ENCODE results near the gene PKN2.

Gene PKN2

GRCh38 chr1:88735382-88735781, 51.3 kb downstream of the PKN2 start:
- DNase-seq (ENCODE audit: low read depth) = no peak

- no peak for DNase-seq (ENCODE audit: low read depth)
These were observed 51.8 kb downstream of the PKN2 start for GRCh38 chr1:88735909-88736308.

- no peak for DNase-seq (ENCODE audit: low read depth)
These were observed 52.7 kb downstream of the PKN2 start for GRCh38 chr1:88736633-88737248.

GRCh38 chr1:88737338-88737927, 53.4 kb downstream of the PKN2 start:
- no peak for DNase-seq (ENCODE audit: low read depth)

- no peak for DNase-seq (ENCODE audit: low read depth)
These were observed 56.7 kb downstream of the PKN2 start for GRCh38 chr1:88740784-88741183.

- DNase-seq (ENCODE audit: low read depth) = peak; percentile 39
These were observed 57.3 kb downstream of the PKN2 start for GRCh38 chr1:88741413-88741812.

GRCh38 chr1:88742531-88742930, 58.5 kb downstream of the PKN2 start:
- DNase-seq (ENCODE audit: low read depth) = no peak

- no peak for DNase-seq (ENCODE audit: low read depth)
These were observed 60.1 kb downstream of the PKN2 start for GRCh38 chr1:88744142-88744541.

- DNase-seq (ENCODE audit: low read depth) = no peak
These were observed 62.8 kb downstream of the PKN2 start for GRCh38 chr1:88746916-88747315.

- no peak for DNase-seq (ENCODE audit: low read depth)
These were observed 67.6 kb downstream of the PKN2 start for GRCh38 chr1:88751714-88752113.

GRCh38 chr1:88753506-88753905, 69.4 kb downstream of the PKN2 start:
- no peak for DNase-seq (ENCODE audit: low read depth)

GRCh38 chr1:88763649-88764406, 79.8 kb downstream of the PKN2 start:
- DNase-seq (ENCODE audit: low read depth) = peak; percentile 33

- no peak for DNase-seq (ENCODE audit: low read depth)
These were observed 84.1 kb downstream of the PKN2 start for GRCh38 chr1:88768187-88768586.

GRCh38 chr1:88768816-88769215, 84.7 kb downstream of the PKN2 start:
- DNase-seq (ENCODE audit: low read depth) = no peak

- DNase-seq (ENCODE audit: low read depth) = peak; percentile 29
These were observed 89.6 kb downstream of the PKN2 start for GRCh38 chr1:88773540-88774150.

- no peak for DNase-seq (ENCODE audit: low read depth)
These were observed 90.1 kb downstream of the PKN2 start for GRCh38 chr1:88774151-88774556.

- no peak for DNase-seq (ENCODE audit: low read depth)
These were observed 93.6 kb downstream of the PKN2 start for GRCh38 chr1:88777604-88778149.

GRCh38 chr1:88779880-88780279, 95.8 kb downstream of the PKN2 start:
- DNase-seq (ENCODE audit: low read depth) = no peak

GRCh38 chr1:88780485-88780884, 96.4 kb downstream of the PKN2 start:
- DNase-seq (ENCODE audit: low read depth) = no peak

GRCh38 chr1:88783145-88783544, 99.1 kb downstream of the PKN2 start:
- DNase-seq (ENCODE audit: low read depth) = no peak

GRCh38 chr1:88784551-88784950, 100.5 kb downstream of the PKN2 start:
- no peak for DNase-seq (ENCODE audit: low read depth)

- DNase-seq (ENCODE audit: low read depth) = no peak
These were observed 103.2 kb downstream of the PKN2 start for GRCh38 chr1:88787023-88787903.
